A549 (cell line): ENCODE data around the gene NPB.

Experiments
- BHLHE40 ChIP-seq: IDR thresholded peaks from 2 replicates; pipeline ENCODE4 v1.6.1; 2012; ENCODE audit warnings: low read depth, low read length, inconsistent platforms
- CBX8 ChIP-seq: fragments of 200-600 bp; sonication (generic); IDR thresholded peaks from 2 replicates; pipeline ENCODE4 v1.6.1; 2016
- EP300 ChIP-seq, 2 experiments: fragments of >200 bp; sonication (Bioruptor Twin); formaldehyde crosslinking; IDR thresholded peaks; 2 replicates in 1 of 2; 3 replicates in 1 of 2; pipeline ENCODE4 v1.6.1; 2016 to 2017
- HOXB5 ChIP-seq: fragments of 250-450 bp; sonication (Bioruptor Pico); IDR thresholded peaks from 2 replicates; pipeline ENCODE4 v1.5.0; 2020; ENCODE audit warnings: mild to moderate bottlenecking, moderate library complexity
- JUN ChIP-seq, 2 experiments: fragments of >200 bp; sonication (Bioruptor Twin); formaldehyde crosslinking; IDR thresholded peaks; 2 replicates in 1 of 2; 3 replicates in 1 of 2; pipeline ENCODE4 v1.6.1; 2016 to 2017
- POLR2A ChIP-seq: IDR thresholded peaks from 2 replicates; pipeline ENCODE4 v1.6.1; 2012; ENCODE audit warnings: mild to moderate bottlenecking, low read length
- RAD21 ChIP-seq, 2 experiments: fragments of >200 bp in 1 of 2; sonication (Bioruptor Twin) in 1 of 2; formaldehyde crosslinking in 1 of 2; IDR thresholded peaks in 1 of 2; conservative IDR thresholded peaks in 1 of 2; 2 replicates in 1 of 2; 3 replicates in 1 of 2; pipeline ENCODE4 v1.6.1; 2012 to 2018; ENCODE audit warnings: inconsistent platforms in 1 of 2
- RFX5 ChIP-seq: fragments of 450-650 bp; IDR thresholded peaks from 2 replicates; pipeline ENCODE4 v1.7.1; 2014; ENCODE audit warnings: antibody characterized with exemption, mild to moderate bottlenecking, moderate library complexity
- SREBF2 ChIP-seq: fragments of 450-650 bp; IDR thresholded peaks from 2 replicates; pipeline ENCODE4 v1.6.1; 2014; ENCODE audit warnings: mild to moderate bottlenecking, moderate library complexity
- TF ChIP-seq, protein P1 (sequence below): fragments of >200 bp; sonication (Bioruptor Twin); formaldehyde crosslinking; IDR thresholded peaks from 3 replicates; pipeline ENCODE4 v1.5.1; 2016
- TF ChIP-seq, protein P2 (sequence below): IDR thresholded peaks from 2 replicates; pipeline ENCODE4 v1.6.1; 2012
- TF ChIP-seq, protein P3 (sequence below): fragments of 150-350 bp; IDR thresholded peaks from 2 replicates; pipeline ENCODE4 v1.6.1; 2014; ENCODE audit warnings: low read depth, mild to moderate bottlenecking, low read length
- TF ChIP-seq, protein P4 (sequence below): fragments of 200-600 bp; sonication (generic); IDR thresholded peaks from 2 replicates; pipeline ENCODE4 v1.6.1; 2016; ENCODE audit warnings: antibody characterized with exemption, mild to moderate bottlenecking, moderate library complexity
- TF ChIP-seq, protein P5 (sequence below): IDR thresholded peaks from 2 replicates; pipeline ENCODE4 v1.6.1; 2012; ENCODE audit warnings: low read depth, borderline replicate concordance

DNA sequence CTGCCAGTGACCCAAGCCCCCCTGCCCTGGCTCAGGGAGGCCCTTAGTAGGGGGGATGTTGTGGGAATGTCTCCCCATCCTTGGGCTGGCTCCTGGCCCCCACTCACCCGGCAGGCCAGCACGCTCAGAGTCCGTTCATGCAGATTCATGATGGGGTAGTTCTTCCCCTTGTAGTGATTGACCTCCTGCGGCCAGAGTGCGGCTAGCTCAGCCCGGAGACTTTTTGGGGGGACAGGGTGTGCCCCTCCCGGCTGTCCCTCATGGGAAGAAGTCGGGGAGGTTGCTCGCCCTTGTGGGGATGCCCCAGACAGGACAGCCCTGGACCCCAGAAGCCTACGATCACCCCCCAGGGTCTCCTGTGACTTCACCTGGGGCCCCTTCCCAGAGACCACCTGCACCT lies 4.0 kb downstream of the NPB start:
- TF ChIP-seq, protein P1, sequence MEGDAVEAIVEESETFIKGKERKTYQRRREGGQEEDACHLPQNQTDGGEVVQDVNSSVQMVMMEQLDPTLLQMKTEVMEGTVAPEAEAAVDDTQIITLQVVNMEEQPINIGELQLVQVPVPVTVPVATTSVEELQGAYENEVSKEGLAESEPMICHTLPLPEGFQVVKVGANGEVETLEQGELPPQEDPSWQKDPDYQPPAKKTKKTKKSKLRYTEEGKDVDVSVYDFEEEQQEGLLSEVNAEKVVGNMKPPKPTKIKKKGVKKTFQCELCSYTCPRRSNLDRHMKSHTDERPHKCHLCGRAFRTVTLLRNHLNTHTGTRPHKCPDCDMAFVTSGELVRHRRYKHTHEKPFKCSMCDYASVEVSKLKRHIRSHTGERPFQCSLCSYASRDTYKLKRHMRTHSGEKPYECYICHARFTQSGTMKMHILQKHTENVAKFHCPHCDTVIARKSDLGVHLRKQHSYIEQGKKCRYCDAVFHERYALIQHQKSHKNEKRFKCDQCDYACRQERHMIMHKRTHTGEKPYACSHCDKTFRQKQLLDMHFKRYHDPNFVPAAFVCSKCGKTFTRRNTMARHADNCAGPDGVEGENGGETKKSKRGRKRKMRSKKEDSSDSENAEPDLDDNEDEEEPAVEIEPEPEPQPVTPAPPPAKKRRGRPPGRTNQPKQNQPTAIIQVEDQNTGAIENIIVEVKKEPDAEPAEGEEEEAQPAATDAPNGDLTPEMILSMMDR: no peak
- TF ChIP-seq, protein P2, sequence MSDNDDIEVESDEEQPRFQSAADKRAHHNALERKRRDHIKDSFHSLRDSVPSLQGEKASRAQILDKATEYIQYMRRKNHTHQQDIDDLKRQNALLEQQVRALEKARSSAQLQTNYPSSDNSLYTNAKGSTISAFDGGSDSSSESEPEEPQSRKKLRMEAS: no peak
- TF ChIP-seq CBX8: no peak
- TF ChIP-seq, protein P3, sequence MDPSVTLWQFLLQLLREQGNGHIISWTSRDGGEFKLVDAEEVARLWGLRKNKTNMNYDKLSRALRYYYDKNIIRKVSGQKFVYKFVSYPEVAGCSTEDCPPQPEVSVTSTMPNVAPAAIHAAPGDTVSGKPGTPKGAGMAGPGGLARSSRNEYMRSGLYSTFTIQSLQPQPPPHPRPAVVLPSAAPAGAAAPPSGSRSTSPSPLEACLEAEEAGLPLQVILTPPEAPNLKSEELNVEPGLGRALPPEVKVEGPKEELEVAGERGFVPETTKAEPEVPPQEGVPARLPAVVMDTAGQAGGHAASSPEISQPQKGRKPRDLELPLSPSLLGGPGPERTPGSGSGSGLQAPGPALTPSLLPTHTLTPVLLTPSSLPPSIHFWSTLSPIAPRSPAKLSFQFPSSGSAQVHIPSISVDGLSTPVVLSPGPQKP: no peak
- no peak for TF ChIP-seq HOXB5 (CRISPR knock-in tag)
- no peak for TF ChIP-seq RFX5
- no peak for TF ChIP-seq SREBF2
- no peak for TF ChIP-seq POLR2A
- no peak for TF ChIP-seq BHLHE40
- TF ChIP-seq JUN (IDR thresholded peaks at IDR 0.05): no peak
- TF ChIP-seq, protein P4, sequence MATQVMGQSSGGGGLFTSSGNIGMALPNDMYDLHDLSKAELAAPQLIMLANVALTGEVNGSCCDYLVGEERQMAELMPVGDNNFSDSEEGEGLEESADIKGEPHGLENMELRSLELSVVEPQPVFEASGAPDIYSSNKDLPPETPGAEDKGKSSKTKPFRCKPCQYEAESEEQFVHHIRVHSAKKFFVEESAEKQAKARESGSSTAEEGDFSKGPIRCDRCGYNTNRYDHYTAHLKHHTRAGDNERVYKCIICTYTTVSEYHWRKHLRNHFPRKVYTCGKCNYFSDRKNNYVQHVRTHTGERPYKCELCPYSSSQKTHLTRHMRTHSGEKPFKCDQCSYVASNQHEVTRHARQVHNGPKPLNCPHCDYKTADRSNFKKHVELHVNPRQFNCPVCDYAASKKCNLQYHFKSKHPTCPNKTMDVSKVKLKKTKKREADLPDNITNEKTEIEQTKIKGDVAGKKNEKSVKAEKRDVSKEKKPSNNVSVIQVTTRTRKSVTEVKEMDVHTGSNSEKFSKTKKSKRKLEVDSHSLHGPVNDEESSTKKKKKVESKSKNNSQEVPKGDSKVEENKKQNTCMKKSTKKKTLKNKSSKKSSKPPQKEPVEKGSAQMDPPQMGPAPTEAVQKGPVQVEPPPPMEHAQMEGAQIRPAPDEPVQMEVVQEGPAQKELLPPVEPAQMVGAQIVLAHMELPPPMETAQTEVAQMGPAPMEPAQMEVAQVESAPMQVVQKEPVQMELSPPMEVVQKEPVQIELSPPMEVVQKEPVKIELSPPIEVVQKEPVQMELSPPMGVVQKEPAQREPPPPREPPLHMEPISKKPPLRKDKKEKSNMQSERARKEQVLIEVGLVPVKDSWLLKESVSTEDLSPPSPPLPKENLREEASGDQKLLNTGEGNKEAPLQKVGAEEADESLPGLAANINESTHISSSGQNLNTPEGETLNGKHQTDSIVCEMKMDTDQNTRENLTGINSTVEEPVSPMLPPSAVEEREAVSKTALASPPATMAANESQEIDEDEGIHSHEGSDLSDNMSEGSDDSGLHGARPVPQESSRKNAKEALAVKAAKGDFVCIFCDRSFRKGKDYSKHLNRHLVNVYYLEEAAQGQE: no peak
- no peak for TF ChIP-seq RAD21 (conservative IDR thresholded peaks at IDR 0.05 in 1 of 2, IDR thresholded peaks at IDR 0.05 in 1 of 2)
- no peak for TF ChIP-seq EP300 (IDR thresholded peaks at IDR 0.05)
- TF ChIP-seq, protein P5, sequence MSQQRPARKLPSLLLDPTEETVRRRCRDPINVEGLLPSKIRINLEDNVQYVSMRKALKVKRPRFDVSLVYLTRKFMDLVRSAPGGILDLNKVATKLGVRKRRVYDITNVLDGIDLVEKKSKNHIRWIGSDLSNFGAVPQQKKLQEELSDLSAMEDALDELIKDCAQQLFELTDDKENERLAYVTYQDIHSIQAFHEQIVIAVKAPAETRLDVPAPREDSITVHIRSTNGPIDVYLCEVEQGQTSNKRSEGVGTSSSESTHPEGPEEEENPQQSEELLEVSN: no peak
